Myometrial cell (primary cell): ENCODE measurements around the gene FARSA. TPM values are rescaled to one million over a fixed set of nuclear protein-coding genes. Genes with fewer than 3 reads are reported as not detected.

Experiments
- total RNA-seq: library from RNA; depleted of rRNA; stranded (reverse); fragments of >200 nt; gene quantifications from 2 replicates; pipeline ENCODE4 v1.2.3, GENCODE V29; 2015

The FARSA gene
- total RNA-seq = 58.3 and 76.7 TPM in 2 replicates

GRCh38 chr19:12933287-12934072, at the start of gene FARSA:
FARSA (minus strand) TSS chr19:12933711; CDS start chr19:12933696, 15 bp downstream.

GRCh38 chr19:12969292-12969988, 35.9 kb upstream of the FARSA start, which contains the start of gene DAND5:
DAND5 (plus strand) TSS chr19:12969576; CDS start chr19:12969661, 85 bp downstream.

DNA sequence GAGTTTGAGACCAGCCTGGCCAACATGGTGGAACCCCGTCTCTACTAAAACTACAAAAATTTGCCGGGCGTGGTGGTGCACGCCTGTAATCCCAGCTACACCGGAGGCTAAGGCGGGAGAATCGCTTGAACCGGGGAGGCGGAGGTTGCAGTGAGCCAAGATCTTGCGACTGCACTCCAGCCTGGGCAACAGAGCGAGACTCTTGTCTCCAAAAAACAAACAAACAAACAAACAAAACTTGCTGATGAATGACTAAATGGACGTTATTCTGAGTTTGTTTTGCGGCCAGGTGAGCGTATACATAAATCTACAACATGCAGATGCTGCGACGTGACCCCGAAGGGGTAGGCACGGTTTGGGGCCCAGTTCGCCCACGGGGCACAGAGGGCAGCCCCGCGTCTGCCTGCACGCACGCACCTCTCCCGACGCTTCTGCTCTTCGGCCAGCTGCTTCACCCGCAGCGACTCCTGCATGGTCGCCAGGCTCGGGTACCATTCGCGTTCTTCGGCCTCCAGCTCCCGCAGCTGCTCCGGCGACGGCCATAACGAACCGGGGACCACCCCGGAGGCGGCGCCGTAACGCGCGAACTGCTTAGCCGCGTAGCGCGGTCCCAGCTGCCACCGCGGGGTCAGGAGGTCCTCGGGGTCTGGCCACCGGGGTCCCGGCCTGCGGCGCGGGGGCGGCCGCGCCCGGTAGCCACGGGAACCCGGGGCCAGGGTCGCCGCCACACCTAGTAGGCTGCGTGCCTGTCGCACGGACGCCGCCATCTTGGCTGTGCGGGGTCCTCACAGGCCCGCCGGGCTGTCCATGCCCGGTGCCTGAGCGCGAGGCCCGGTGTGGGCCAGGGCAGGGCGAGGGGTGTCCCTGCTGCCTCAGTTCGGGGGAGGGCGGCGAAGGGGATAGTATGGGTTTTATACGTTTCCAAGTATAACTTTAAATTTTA, 23.2 kb upstream of the FARSA start, which contains the start of gene GADD45GIP1:
TSS of gene GADD45GIP1 (minus strand) at position 778 of the 943 bp plus-strand sequence. CDS start at position 767, 11 bp downstream.

DNA sequence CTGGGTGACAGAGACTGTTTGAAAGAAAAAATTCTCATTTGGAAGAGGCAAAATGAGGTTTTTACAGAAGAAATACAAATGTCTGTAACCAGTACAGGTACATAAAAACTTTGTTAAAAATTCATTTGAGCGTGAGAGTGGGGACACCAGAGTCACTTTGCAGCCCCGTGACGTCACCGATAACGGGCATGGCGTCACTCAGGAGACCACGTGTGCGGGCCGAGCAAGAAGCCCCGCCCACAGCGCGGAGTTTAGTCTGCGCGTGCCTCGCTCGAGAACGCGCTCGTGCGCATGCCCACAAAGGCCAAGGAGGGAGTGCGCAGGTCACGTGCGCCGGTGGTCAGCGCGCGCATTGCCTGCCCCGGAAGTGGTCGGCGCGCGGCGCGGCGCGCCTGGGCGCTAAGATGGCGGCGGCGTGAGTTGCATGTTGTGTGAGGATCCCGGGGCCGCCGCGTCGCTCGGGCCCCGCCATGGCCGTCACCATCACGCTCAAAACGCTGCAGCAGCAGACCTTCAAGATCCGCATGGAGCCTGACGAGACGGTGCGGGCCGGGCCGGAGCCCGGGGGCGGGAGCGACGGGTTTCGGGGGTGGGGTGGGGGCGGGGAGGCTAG, 12.1 kb upstream of the FARSA start, which contains the start of gene RAD23A:
TSS of gene RAD23A (plus strand) at position 384 of the 613 bp plus-strand sequence. CDS start at position 471, 87 bp downstream.

DNA sequence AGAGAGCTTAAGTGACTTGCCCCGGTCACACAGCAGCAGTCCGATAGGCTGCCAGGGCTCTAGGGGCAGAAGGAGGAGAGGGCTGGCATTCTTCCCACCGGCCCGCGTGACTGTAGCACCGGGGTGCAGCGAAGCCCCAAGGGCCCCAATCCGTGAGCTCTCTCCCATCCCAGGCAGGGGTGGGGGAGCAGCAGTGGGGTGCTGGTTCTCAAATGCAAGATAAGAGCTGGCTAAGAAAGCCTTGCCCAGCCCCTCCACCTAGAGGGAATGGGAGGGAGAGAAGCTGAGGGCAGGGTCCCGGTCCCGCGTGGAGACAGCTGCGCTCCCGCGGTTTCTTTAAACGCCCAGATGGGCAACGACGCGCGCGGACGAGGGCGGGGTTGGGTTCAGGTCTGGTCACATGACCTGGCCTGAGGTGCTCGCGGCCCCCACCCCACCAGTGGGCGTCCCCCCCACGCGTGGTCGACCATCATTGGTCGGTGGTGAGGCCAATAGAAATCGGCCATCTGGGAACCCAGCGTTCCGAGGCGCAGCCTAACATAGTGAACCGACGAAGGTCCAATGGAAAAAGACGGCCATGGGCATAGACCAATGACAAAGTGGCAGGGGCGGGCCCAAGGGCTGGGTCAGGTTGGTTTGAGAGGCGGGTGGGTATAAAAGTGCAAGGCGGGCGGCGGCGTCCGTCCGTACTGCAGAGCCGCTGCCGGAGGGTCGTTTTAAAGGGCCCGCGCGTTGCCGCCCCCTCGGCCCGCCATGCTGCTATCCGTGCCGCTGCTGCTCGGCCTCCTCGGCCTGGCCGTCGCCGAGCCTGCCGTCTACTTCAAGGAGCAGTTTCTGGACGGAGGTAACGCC, 4.6 kb upstream of the FARSA start, which contains the start of gene CALR:
TSS of gene CALR (plus strand) at position 683 of the 852 bp plus-strand sequence. CDS start at position 754, 71 bp downstream.

DNA sequence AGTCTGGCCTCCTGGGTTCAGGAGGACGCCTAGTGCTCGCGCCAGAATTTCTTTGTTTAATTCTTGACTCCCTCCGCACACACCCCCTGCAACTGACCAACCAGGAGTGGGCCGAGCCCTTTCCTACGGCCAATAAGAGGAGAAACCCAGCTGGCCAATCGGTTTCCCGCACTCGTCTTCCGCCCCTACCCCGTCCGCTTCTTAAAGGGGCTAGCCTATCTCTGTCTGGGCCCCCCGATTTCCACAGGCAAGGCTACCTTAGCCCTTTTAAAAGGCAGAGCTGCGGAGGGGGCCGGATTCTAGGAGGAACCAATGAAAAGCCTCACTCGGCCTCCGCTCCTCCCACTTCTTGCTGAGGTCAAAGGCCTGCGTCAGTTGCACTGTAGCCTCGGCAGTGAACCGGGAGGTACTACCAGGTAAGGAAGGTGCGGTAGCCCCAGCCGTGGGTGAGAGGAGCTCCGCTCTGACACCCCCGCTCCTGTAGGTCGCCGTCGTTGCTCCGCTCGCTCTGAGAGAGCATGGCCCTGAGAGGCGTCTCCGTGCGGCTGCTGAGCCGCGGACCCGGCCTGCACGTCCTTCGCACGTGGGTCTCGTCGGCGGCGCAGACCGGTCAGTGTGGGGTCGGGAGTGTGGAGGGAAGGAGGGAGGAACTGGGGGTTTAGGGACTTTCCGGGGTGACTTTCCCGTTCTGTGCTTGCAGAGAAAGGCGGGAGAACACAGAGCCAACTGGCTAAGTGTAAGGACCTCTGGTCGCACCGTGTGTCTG, 42.5 kb downstream of the FARSA start, which contains the start of gene GCDH:
TSS of gene GCDH (plus strand) at position 374 of the 766 bp plus-strand sequence. CDS start at position 519, 145 bp downstream.

GRCh38 chr19:12886969-12887747, 46.4 kb downstream of the FARSA start, which contains the start of gene KLF1:
KLF1 (minus strand) TSS chr19:12887201; CDS start chr19:12887140, 61 bp downstream.

GRCh38 chr19:12881172-12881808, 52.2 kb downstream of the FARSA start, which contains the start of gene DNASE2:
DNASE2 (minus strand) TSS chr19:12881449; CDS start chr19:12881375, 74 bp downstream.

Other genes starting within 250 kb of the FARSA start
- not detected in 2 replicates for gene GNG14, start 245.7 kb downstream of the FARSA start, total RNA-seq
- gene FBXW9, start 237.1 kb downstream of the FARSA start, total RNA-seq = 14.7 and 16.5 TPM in 2 replicates
- 14.7 and 26.2 TPM in 2 replicates for gene TNPO2, start 209.8 kb downstream of the FARSA start, total RNA-seq
- gene TRIR, start 199.0 kb downstream of the FARSA start, total RNA-seq = 283 and 329 TPM in 2 replicates
- 142 and 166 TPM in 2 replicates for gene GET3, start 196.2 kb downstream of the FARSA start, total RNA-seq
- not detected in 2 replicates for gene BEST2, start 181.9 kb downstream of the FARSA start, total RNA-seq
- 5.8 and 11.9 TPM in 2 replicates for gene HOOK2, start 158.2 kb downstream of the FARSA start, total RNA-seq
- 102 and 121 TPM in 2 replicates for gene JUNB, start 142.2 kb downstream of the FARSA start, total RNA-seq
- 379 and 428 TPM in 2 replicates for gene PRDX2, start 131.9 kb downstream of the FARSA start, total RNA-seq
- not detected in 2 replicates for gene THSD8, start 131.6 kb downstream of the FARSA start, total RNA-seq
- 34.2 and 53.0 TPM in 2 replicates for gene RNASEH2A, start 127.1 kb downstream of the FARSA start, total RNA-seq
- not detected in 2 replicates for gene RTBDN, start 99.1 kb downstream of the FARSA start, total RNA-seq
- 1.2 and 1.4 TPM in 2 replicates for gene MAST1, start 95.2 kb downstream of the FARSA start, total RNA-seq
- gene DNASE2, start 52.3 kb downstream of the FARSA start, total RNA-seq = 32.3 and 41.8 TPM in 2 replicates
- not detected in 2 replicates for gene KLF1, start 46.5 kb downstream of the FARSA start, total RNA-seq
- 50.3 and 51.9 TPM in 2 replicates for gene GCDH, start 42.6 kb downstream of the FARSA start, total RNA-seq
- not detected in 2 replicates for gene SYCE2, start 14.4 kb downstream of the FARSA start, total RNA-seq
- gene CALR, start 4.9 kb upstream of the FARSA start, total RNA-seq = 1,851 and 1,968 TPM in 2 replicates
- 136 and 150 TPM in 2 replicates for gene RAD23A, start 12.2 kb upstream of the FARSA start, total RNA-seq
- 49.1 and 63.7 TPM in 2 replicates for gene GADD45GIP1, start 23.5 kb upstream of the FARSA start, total RNA-seq
- gene DAND5, start 35.9 kb upstream of the FARSA start, total RNA-seq = not detected in 2 replicates
- 47.6 and 49.4 TPM in 2 replicates for gene NFIX, start 61.8 kb upstream of the FARSA start, total RNA-seq
- gene LYL1, start 169.1 kb upstream of the FARSA start, total RNA-seq = 0.71 and 3.5 TPM in 2 replicates
- gene TRMT1, start 183.0 kb upstream of the FARSA start, total RNA-seq = 39.7 and 44.4 TPM in 2 replicates
- gene NACC1, start 184.6 kb upstream of the FARSA start, total RNA-seq = 83.6 and 93.0 TPM in 2 replicates
- 70.2 and 97.2 TPM in 2 replicates for gene STX10, start 216.7 kb upstream of the FARSA start, total RNA-seq
- gene IER2, start 216.7 kb upstream of the FARSA start, total RNA-seq = 45.5 and 47.9 TPM in 2 replicates